ENCODE measurements around the gene AFAP1.

DNA sequence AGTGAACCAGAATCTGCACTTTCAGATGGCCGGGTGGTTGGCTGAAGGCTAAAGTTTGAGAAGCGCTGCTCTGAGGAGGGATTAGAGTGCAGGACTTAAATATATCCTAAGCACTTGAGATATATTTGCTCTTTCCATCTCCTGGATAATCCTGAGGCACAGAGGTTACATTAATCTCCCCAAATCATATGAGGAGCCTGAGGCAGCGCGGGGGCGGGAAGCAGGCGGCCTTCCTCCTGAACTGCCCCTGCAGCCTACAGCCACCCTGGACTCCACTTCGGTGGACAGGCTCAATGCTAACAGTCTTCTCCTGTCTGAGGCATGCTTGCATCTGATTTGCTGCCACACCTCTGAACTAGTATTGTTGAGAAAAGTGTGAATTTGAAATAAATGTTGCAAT, 72.5 kb downstream of the AFAP1 start:
- TF ChIP-seq, protein P1, sequence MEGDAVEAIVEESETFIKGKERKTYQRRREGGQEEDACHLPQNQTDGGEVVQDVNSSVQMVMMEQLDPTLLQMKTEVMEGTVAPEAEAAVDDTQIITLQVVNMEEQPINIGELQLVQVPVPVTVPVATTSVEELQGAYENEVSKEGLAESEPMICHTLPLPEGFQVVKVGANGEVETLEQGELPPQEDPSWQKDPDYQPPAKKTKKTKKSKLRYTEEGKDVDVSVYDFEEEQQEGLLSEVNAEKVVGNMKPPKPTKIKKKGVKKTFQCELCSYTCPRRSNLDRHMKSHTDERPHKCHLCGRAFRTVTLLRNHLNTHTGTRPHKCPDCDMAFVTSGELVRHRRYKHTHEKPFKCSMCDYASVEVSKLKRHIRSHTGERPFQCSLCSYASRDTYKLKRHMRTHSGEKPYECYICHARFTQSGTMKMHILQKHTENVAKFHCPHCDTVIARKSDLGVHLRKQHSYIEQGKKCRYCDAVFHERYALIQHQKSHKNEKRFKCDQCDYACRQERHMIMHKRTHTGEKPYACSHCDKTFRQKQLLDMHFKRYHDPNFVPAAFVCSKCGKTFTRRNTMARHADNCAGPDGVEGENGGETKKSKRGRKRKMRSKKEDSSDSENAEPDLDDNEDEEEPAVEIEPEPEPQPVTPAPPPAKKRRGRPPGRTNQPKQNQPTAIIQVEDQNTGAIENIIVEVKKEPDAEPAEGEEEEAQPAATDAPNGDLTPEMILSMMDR (IDR thresholded peaks at IDR 0.05), result no peak
- TF ChIP-seq, protein P2, sequence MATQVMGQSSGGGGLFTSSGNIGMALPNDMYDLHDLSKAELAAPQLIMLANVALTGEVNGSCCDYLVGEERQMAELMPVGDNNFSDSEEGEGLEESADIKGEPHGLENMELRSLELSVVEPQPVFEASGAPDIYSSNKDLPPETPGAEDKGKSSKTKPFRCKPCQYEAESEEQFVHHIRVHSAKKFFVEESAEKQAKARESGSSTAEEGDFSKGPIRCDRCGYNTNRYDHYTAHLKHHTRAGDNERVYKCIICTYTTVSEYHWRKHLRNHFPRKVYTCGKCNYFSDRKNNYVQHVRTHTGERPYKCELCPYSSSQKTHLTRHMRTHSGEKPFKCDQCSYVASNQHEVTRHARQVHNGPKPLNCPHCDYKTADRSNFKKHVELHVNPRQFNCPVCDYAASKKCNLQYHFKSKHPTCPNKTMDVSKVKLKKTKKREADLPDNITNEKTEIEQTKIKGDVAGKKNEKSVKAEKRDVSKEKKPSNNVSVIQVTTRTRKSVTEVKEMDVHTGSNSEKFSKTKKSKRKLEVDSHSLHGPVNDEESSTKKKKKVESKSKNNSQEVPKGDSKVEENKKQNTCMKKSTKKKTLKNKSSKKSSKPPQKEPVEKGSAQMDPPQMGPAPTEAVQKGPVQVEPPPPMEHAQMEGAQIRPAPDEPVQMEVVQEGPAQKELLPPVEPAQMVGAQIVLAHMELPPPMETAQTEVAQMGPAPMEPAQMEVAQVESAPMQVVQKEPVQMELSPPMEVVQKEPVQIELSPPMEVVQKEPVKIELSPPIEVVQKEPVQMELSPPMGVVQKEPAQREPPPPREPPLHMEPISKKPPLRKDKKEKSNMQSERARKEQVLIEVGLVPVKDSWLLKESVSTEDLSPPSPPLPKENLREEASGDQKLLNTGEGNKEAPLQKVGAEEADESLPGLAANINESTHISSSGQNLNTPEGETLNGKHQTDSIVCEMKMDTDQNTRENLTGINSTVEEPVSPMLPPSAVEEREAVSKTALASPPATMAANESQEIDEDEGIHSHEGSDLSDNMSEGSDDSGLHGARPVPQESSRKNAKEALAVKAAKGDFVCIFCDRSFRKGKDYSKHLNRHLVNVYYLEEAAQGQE (IDR thresholded peaks at IDR 0.05; ENCODE audit: insufficient read depth in 1 of 2, low read depth in 2 of 2, low read length in 1 of 2), result no peak
